Measurements from ENCODE around the gene TOLLIP.

TOLLIP gene

GRCh38 chr11:1297011-1297575 lies 12.3 kb downstream of the TOLLIP start:
- no peak for DNase-seq

GRCh38 chr11:1296287-1296686 lies 13.1 kb downstream of the TOLLIP start:
- DNase-seq = no peak

- no peak for DNase-seq
These were observed 13.8 kb downstream of the TOLLIP start for GRCh38 chr11:1295591-1295990.

GRCh38 chr11:1295086-1295485 lies 14.3 kb downstream of the TOLLIP start:
- no peak for DNase-seq

GRCh38 chr11:1293619-1294015 lies 15.8 kb downstream of the TOLLIP start:
- no peak for DNase-seq

- no peak for DNase-seq
These were observed 16.5 kb downstream of the TOLLIP start for GRCh38 chr11:1292644-1293618.

GRCh38 chr11:1292018-1292643 lies 17.3 kb downstream of the TOLLIP start:
- no peak for DNase-seq

GRCh38 chr11:1291295-1292017 lies 18.0 kb downstream of the TOLLIP start:
- no peak for DNase-seq

GRCh38 chr11:1290052-1291040 lies 19.1 kb downstream of the TOLLIP start:
- no peak for DNase-seq

GRCh38 chr11:1289211-1289935 lies 20.1 kb downstream of the TOLLIP start:
- DNase-seq = no peak

GRCh38 chr11:1288426-1289151 lies 20.8 kb downstream of the TOLLIP start:
- DNase-seq = no peak

- no peak for DNase-seq
These were observed 21.5 kb downstream of the TOLLIP start for GRCh38 chr11:1287928-1288327.

GRCh38 chr11:1285876-1286275 lies 23.6 kb downstream of the TOLLIP start:
- DNase-seq = no peak

GRCh38 chr11:1285316-1285744 lies 24.1 kb downstream of the TOLLIP start:
- no peak for DNase-seq

- no peak for DNase-seq
These were observed 25.5 kb downstream of the TOLLIP start for GRCh38 chr11:1283906-1284305.

- DNase-seq = no peak
These were observed 26.3 kb downstream of the TOLLIP start for GRCh38 chr11:1283091-1283511.

- DNase-seq = no peak
These were observed 27.5 kb downstream of the TOLLIP start for GRCh38 chr11:1281974-1282365.

GRCh38 chr11:1281326-1281973 lies 28.0 kb downstream of the TOLLIP start:
- no peak for DNase-seq

GRCh38 chr11:1280116-1281035 lies 29.1 kb downstream of the TOLLIP start:
- DNase-seq = no peak
